Body of pancreas (tissue), 4 donors: ENCODE data around the gene CEP162.

Experiments
- CTCF ChIP-seq, 7 experiments: fragments of 450-650 bp in 4 of 7; fragments of 200-600 bp in 3 of 7; sonication (generic) in 3 of 7; IDR thresholded peaks; one replicate each; pipeline ENCODE4 v1.5.1; 2016 to 2019; ENCODE audit warnings: antibody characterized with exemption in 7 of 7
- POLR2A ChIP-seq, 3 donors: fragments of 450-650 bp; IDR thresholded peaks; one replicate each; pipeline ENCODE4 v1.6.1; 2016; ENCODE audit warnings: antibody characterized with exemption in 3 of 3, mild to moderate bottlenecking in 2 of 3

GRCh38 chr6:84141521-84141920, 85.9 kb downstream of the CEP162 start:
- TF ChIP-seq CTCF (IDR thresholded peaks at IDR 0.05): no peak
- no peak for TF ChIP-seq POLR2A (IDR thresholded peaks at IDR 0.05)
